Retinal pigment epithelial cell (primary cell): ENCODE data around the gene RAPGEF1.

ENCODE experiments used
- DNase-seq: peaks from one replicate; pipeline ENCODE4 v3.0.0-alpha.2; 2010; ENCODE audit warnings: low read depth
- H3K4me3 ChIP-seq: 2 replicates; pipeline ENCODE4 v1.5.1; 2011; ENCODE audit warnings: mild to moderate bottlenecking, low read length, control low read depth, moderate library complexity
- TF ChIP-seq, protein P1 (sequence below): conservative IDR thresholded peaks from 2 replicates; pipeline ENCODE4 v1.5.1; 2011; ENCODE audit warnings: low read depth, low read length, control low read depth, inconsistent platforms

Gene RAPGEF1

DNA sequence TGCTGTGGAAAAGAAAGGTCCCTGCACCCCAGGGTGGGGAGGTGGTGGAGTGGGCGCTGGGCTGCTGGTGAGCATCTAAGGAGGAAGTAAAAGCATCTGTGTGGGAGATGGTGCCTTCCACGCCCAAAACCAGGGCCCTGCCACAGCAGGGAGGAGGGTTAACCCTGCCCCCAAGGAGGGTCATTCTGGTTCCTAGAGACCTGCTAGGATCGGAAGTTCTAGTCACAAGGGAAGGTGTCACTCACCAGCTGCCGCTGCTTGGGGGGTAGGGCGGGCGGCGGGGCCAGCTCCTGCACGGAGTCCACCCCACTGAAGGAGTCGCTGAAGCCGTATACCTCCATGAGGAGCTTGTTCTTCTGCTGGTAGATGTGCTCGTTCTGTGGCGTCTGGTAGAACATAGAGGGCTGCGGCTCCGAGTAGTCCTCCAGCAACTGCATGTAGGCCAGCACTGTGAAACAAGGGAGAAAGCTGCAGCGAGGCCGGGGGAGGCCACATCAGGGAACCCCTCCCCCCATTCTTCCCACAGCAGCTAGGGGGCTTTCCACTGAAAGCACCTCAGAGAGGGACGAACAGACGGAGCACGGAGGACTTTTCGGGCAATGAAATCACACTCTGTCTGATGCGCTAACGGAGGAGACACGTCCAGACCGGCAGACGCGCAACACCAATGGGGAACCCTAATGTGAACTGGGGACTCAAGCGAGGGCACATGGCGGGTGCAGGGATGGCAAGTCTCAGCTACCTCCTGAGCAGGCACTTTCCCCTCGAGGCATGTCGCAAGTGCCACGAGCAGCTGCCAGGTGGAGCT, 118.1 kb downstream of the RAPGEF1 start:
- no peak for DNase-seq
- TF ChIP-seq, protein P1, sequence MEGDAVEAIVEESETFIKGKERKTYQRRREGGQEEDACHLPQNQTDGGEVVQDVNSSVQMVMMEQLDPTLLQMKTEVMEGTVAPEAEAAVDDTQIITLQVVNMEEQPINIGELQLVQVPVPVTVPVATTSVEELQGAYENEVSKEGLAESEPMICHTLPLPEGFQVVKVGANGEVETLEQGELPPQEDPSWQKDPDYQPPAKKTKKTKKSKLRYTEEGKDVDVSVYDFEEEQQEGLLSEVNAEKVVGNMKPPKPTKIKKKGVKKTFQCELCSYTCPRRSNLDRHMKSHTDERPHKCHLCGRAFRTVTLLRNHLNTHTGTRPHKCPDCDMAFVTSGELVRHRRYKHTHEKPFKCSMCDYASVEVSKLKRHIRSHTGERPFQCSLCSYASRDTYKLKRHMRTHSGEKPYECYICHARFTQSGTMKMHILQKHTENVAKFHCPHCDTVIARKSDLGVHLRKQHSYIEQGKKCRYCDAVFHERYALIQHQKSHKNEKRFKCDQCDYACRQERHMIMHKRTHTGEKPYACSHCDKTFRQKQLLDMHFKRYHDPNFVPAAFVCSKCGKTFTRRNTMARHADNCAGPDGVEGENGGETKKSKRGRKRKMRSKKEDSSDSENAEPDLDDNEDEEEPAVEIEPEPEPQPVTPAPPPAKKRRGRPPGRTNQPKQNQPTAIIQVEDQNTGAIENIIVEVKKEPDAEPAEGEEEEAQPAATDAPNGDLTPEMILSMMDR = no peak
- no peak overlapping the region for H3K4me3 ChIP-seq

DNA sequence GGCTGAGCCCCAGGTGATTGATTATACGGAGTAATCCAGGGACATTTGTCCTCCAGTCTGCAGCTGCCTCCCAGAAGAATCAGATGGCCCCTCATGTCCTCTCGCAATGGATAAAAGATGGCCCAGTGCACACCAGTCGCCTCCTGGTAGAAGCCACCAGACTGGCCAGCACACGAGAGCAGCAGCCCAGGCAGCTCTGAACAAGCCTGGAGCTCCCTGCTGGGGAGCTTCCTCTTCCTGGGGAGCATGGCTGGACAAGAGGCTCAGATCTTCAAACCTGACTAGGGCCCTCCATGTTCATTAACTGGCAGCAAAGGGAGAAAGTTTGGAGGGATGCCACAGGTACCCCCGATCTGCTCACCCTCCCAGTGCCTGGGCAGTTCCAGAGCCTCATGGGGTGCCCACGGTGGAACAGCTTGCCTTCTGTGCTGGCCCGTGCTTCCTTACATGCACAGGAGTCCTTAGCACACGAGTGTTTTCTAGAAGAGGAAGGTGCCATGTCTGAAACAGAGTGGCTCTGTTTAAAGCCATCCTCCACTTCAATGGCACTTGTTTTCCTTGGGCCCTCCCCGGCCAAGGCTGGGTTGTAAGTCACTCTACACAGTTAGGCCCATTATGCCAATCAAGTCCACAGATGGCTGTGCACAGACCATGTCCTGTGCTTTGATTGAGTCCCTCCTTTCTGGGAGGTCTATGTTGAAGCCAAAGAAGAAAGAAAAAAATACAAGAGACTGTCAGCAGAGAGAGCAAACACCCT, 118.9 kb downstream of the RAPGEF1 start:
- TF ChIP-seq, protein P1 = no peak

DNA sequence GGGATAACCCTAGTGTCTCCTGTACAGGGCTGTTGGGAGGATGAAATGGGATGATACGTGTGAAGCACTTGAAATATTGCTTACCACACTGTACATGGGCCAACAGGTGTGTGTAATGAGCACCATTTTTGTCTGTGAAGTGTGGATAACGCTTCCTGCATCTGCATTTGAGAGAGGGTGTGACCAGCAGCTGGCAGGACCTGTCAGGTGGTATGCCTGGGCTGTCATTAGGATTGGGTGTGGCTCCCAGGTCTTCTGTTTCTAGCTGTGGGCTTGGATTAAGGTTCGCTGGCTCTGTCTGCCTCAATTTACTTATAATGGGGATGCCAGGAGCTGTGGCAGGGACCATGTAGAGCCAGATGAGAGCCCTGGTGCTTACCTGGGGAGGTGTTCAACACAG, 120.2 kb downstream of the RAPGEF1 start:
- TF ChIP-seq, protein P1 = no peak
- H3K4me3 ChIP-seq = no peak overlapping the region
- no peak for DNase-seq

More for the DNA sequence above, 118.9 kb downstream of the RAPGEF1 start:
- H3K4me3 ChIP-seq = no peak overlapping the region
- DNase-seq = no peak

DNA sequence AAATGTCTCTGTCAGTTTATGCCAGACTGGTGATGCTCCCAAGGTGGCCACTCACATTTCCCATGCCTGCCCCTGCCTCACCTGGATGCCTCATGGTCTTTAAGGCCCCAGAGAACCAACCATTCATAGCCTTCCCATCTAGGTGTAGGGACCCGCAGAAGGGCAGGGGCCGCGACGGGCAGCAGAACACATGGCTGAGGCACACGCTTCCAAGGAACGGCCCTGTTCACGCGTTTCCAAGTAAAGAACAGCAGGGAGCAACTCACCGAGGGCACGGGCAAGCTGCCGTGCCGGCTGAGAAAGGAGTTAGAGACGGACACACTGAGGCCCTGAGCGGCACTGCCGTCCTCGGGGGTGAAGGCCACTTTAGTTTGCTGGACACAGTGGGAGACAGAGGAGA, 121.1 kb downstream of the RAPGEF1 start:
- DNase-seq = no peak
- no peak overlapping the region for H3K4me3 ChIP-seq
- TF ChIP-seq, protein P1 = no peak

DNA sequence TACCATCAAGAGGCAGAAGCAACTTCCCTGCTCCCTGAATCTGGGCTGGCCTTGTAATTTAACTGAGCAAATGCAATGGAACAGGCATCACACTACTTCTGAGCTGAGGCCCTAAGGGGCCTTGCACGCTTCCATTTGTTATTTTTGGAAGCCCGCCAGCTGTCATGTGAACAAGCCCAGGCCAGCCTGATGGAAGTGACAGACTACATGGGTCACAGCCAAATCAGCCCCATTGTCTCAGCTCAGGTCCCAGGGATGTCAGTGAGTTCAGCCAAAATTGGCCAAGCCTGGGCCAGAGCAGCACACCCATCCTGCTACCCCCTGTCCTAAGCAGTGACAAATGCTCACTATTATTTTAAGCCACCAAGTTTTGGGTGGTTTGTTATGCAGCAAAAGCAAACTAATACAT, 121.8 kb downstream of the RAPGEF1 start:
- DNase-seq = no peak
- no peak overlapping the region for H3K4me3 ChIP-seq
- TF ChIP-seq, protein P1 = no peak

DNA sequence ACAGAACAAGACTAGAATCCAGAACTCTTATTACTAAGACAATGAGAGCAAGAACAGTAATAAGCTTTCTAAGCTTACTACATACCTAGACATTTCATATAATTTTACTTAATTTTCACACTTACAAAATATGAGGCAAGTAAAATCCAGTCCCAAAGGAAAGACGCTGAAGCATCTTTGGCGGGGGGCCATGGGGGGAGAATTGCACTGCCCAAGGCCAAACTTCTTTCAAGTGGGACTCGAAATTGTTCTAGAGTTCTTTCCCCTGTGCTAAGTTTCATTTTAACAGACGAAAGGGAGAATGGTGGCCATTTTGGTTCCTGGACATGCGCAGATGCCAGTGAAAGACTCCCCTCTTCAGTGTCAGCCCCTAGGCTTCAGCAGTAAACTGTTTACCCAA, 122.3 kb downstream of the RAPGEF1 start:
- no peak for DNase-seq
- no peak overlapping the region for H3K4me3 ChIP-seq
- TF ChIP-seq, protein P1 = no peak
